GM18867 (cell line): ENCODE results near the gene MEGF11.

Experiments
- ATAC-seq: cut with Tn5 transposase; IDR thresholded peaks from one replicate; pipeline ENCODE4 v1.9.1; 2021; ENCODE audit warnings: mild to moderate bottlenecking, moderate library complexity; ENCODE audit not compliant: unreplicated experiment

Gene MEGF11

GRCh38 chr15:66178531-66178910 is 75.0 kb downstream of the MEGF11 start:
- ATAC-seq, result no peak

- ATAC-seq, result no peak
These were observed 81.1 kb downstream of the MEGF11 start for GRCh38 chr15:66172324-66172980.

- ATAC-seq, result no peak
These were observed 81.7 kb downstream of the MEGF11 start for GRCh38 chr15:66171841-66172240.

- ATAC-seq, result no peak
These were observed 82.8 kb downstream of the MEGF11 start for GRCh38 chr15:66170716-66171115.

GRCh38 chr15:66170042-66170441 is 83.5 kb downstream of the MEGF11 start:
- no peak for ATAC-seq

GRCh38 chr15:66169625-66170024 is 83.9 kb downstream of the MEGF11 start:
- ATAC-seq, result no peak

DNA sequence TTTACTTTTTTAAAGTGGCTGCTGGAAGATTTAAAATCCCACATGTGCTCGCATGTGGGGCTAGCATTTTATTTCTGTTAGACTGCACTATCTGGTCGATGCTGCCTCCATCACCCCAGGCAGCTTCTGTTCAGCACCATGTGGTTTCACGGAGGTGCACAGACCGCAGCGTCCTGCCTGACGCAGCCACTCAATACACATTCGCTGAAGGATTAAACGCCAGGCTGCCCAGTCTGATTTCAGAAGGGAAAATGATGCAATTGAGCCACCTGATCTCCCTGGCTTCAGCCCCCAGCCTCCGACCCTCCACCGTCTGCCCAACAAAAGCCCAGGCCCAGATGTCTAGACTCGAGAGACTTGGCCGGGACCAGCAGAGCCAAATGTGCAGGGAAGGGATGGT is 84.5 kb downstream of the MEGF11 start:
- no peak for ATAC-seq

DNA sequence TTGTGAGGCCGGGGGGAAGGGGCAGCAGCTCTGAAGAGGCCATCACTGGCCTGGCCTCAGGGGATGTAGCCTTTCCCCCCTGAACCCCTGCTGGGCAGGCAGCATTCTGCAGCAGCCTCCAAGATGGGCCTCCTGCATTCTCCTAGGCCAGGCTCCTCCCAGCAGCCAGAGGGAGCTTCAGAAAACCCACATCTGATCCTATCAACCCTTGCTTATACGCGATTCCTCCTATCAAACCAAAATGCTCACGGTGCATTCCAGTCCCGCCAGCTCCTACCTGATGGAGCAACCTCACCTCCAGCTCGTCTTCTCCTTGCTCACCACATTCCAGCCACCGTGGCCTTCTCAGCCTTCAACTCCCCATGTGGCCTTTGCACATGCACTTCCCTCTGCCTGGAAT is 85.7 kb downstream of the MEGF11 start:
- ATAC-seq, result no peak

DNA sequence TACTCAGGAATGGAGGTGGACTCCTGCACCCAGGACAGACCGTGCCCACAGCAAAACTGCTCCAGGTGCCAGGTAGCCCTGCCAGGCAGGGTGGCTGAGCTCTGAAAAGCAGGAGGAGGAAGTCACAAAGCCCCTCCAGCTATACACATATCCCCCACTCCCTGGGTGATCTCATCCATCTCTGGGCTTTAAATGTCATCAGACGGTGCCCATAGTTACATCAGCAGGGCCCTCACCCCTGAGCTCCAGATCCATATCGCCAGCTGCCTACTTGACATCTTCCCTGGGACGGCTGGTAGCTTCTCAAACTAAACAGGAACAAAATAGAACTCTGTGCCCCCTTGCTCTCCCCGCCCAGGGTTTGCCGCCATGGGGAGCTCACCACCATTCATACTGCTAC is 87.7 kb downstream of the MEGF11 start:
- no peak for ATAC-seq

DNA sequence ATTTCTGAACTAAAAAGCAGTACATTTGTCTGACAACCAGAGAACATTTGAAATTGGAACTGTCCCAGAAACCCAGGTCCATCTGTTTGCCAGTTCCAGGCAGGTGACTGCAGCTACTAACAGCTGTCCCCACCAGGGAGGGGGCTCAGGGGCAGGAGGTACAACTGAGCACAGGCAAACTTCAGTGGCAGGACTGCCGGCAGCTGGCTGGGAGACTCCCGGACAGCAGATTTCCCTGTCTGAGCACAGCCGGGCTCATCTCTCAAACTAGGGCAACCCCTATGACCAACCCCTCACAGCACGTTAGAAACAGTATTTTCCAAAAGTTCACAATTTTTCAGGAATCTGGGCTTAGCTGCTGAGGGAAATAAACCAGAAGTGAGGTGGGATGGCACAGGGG is 88.8 kb downstream of the MEGF11 start:
- no peak for ATAC-seq

DNA sequence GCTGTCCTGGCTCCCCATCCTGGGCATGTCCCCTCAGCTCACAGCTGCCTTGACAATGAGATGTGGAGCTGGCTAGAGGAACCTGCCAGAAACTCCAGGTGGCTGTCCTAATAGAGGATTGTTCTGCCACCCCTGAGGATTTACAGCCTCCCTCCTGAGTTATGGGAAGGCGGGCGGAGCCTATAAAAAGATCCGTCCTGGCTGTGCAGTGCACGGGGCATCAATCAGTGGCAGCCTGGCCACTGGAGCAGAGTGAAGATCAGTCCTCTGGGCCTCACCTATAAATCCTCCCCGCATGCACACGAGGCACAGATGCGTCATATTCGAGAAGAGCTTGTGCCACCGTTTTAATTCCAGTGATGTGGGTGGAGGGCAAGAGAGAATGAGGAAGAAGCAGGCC is 90.0 kb downstream of the MEGF11 start:
- no peak for ATAC-seq

DNA sequence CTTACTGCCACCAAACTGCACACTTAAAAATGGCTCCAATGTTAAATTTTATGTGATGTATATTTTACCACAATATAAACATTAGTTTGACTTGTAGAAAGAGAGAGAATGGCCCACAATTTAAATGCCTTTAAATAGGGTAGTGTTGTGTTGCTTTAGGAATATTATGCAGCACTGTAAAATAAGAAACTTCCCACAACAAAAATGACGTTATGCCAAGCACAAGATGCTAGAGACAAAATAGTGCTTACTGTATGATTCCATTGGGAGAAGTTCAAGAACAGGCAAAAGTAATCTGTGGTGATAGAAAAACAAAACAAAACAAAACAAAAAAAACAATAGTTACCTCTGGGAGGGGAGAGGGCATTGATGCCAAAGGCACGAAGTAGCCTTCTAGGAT is 91.3 kb downstream of the MEGF11 start:
- ATAC-seq, result no peak

DNA sequence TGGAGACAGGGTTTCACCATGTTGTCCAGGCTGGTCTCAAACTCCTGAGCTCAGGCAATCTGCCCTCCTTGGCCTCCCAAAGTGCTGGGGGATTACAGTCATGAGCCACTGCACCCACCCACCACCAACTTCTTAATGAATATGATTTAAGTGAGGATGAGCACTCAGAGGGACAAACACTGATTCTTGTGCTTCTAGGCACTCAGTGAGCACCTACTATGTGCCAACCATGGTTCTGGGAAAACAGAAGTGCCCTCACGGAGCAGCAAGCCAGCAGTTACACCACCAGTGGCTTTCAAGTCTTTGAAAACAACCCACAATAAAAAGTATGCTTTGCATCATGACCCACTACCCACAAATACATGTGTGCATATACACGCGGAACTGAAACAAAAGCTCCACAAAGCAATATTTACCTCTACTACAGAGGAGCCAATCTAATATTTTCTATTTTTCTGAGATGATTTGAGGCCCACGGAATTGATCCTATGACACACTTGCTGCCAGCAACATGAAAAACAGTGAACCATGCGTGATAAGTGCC is 91.9 kb downstream of the MEGF11 start:
- no peak for ATAC-seq

DNA sequence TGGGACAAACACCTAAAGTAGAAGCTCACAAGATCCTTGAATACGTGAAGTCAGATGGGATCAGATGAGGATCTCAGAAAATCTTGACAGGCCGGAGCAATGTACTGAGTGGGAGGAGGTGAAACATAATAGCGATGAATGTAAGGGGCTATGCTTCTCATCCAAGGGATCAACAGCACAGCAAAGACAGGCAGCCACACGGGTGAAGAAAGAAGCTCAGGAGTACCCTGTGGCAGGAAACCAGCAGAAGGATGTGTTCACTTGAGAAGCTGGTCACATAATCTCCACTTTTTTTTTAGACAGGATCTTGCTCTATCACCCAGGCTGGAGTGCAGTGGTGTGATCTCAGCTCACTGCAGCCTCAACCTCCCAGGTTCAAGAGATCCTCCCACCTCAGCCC is 92.4 kb downstream of the MEGF11 start:
- ATAC-seq, result no peak

GRCh38 chr15:66157507-66157906 is 96.0 kb downstream of the MEGF11 start:
- ATAC-seq, result no peak

DNA sequence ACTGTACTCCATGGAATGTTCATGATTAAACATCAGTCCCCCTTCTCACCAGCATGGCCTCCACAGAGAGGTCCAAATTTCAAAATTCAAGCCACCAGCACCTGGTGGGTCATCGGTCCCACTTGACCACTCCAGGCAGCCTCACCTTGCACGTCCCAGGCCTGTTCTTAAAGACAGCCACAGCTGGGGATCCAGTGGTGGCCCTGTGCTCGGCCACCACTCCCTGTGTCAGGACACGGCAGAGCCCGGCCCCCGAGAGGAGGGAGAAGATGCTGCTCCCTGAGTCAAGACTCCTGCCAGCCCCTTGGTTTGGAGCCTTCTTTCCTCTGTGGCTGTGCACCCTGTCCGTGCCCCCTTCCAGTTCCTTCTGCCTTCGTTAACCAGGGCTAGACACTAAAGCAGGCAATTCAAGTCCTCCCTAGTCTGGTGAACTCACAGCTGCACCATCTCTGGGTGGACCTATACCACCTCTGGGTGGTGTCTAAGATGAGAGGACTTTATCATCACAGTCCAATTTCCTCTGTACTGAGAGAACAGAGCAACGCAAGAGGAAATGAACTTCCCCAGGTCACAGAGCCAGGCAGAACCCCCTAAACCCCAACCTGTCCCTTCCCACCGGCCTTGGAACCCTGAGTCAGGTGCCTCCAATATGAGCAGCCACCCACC is 97.1 kb downstream of the MEGF11 start:
- no peak for ATAC-seq

- no peak for ATAC-seq
These were observed 98.5 kb downstream of the MEGF11 start for GRCh38 chr15:66155065-66155464.

GRCh38 chr15:66154581-66154980 is 99.0 kb downstream of the MEGF11 start:
- no peak for ATAC-seq

DNA sequence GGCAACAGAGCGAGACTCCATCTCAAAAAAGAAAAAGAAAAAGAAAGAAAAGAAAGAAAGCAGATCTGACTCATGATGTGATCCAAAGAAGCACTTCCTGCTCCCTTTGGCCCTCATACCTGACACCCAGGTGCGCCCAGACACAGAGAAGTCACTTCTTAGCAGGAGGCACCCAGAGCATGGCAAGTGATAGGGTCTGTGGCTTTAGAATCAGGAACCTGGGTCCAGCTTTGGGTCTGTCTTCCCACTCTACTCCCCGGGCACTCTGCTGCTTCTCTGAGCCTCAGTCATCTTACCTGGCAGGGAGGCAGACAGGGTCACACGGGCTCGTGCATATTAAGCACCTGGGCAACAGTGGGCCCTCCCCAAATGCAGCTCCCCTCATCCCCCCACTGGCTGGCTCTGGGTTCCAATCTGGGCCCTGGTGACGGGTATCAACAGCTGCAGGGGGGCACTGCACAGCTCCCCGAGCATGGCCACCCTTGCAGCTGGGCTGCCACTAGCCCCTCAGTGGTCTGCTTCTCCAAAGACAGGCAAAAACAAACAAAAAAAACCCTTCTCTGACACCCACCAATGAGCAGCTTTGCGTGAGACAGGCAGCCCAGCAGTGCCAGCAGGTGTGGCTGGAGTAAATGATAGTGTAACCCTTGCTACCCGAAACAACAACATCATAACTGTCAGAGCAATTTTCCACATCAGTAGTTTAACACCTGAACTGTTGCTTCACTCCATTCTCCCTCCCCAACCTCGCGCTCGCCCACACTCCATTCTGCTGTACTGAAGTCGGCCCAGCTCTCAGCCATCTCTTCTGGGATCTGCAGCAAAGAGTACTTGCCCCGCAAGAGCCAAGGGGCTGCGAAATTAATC is 99.8 kb downstream of the MEGF11 start:
- ATAC-seq, result peak; percentile 82

GRCh38 chr15:66152650-66153049 is 100.9 kb downstream of the MEGF11 start:
- ATAC-seq, result no peak

DNA sequence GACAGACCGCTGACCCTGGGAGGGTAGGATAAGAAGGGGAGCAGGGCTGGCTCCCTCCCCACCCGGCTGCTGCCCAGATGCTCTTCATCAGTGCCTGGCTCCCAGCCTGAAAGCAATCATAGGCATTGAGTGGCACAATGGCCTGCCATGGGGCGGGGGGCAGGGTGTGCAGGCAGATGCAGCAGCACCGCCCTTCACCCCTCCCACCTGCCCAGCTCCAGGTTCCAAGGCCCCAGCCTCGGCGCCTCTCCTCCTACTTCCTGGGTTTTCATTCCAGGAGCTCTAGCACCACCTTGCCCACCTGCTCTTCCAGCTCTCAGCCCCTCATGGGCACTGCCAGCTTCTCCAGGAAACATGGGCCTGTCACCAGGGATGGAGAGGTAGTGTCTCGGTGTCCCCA is 101.7 kb downstream of the MEGF11 start:
- no peak for ATAC-seq

DNA sequence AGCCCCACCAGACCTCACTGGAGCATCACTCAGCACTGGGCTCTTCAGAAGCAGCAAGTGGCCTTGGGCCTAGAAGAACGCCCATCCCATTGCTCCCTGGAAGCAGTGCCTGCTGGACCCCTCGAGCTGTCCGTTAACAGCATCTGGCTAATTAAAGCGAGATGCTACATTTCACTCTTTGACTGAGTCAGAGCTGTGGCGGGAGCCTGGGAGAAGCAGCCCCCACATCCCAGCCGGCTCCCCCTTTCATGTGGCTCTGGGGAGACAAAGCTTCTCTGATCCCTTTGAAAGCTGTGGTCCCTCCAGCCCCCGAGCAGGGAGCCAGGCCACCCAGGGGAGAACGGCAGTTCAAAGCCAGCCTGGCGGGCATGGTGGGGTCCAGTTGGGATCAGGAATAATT is 103.7 kb downstream of the MEGF11 start:
- no peak for ATAC-seq
